AG09309 (cell line): ENCODE results near the gene PGM1.

Experiments
- DNase-seq: peaks from one replicate; pipeline ENCODE4 v3.0.0-alpha.2; 2010; ENCODE audit warnings: low read depth
- H3K4me3 ChIP-seq: 2 replicates; pipeline ENCODE4 v1.5.1; 2011; ENCODE audit warnings: mild to moderate bottlenecking, low read depth, low read length, moderate library complexity; ENCODE audit not compliant: control insufficient read depth
- CTCF ChIP-seq: IDR thresholded peaks from 2 replicates; pipeline ENCODE4 v1.5.1; 2011; ENCODE audit warnings: mild to moderate bottlenecking, low read depth, low read length, inconsistent platforms; ENCODE audit not compliant: insufficient read depth, control insufficient read depth; ENCODE audit errors: missing control alignments

The PGM1 gene

GRCh38 chr1:63665824-63666223 lies 72.6 kb downstream of the PGM1 start:
- DNase-seq = no peak
- TF ChIP-seq CTCF = no peak
- no peak overlapping the region for H3K4me3 ChIP-seq

- H3K4me3 ChIP-seq = no peak overlapping the region
- DNase-seq = no peak
- no peak for TF ChIP-seq CTCF
Measured at GRCh38 chr1:63668298-63668697, 75.1 kb downstream of the PGM1 start.

- DNase-seq = no peak
- TF ChIP-seq CTCF = no peak
- H3K4me3 ChIP-seq = no peak overlapping the region
Measured at GRCh38 chr1:63669151-63669961, 76.1 kb downstream of the PGM1 start.

- DNase-seq = no peak
- H3K4me3 ChIP-seq = no peak overlapping the region
- no peak for TF ChIP-seq CTCF
Measured at GRCh38 chr1:63670164-63670563, 77.0 kb downstream of the PGM1 start.

GRCh38 chr1:63671514-63671913 lies 78.3 kb downstream of the PGM1 start:
- TF ChIP-seq CTCF = no peak
- no peak for DNase-seq
- H3K4me3 ChIP-seq = no peak overlapping the region

- H3K4me3 ChIP-seq = no peak overlapping the region
- peak; percentile 46 for DNase-seq
- peak; percentile 88 for TF ChIP-seq CTCF
Measured at GRCh38 chr1:63674238-63674864, 81.1 kb downstream of the PGM1 start.
